Measurements from ENCODE around the gene SESTD1.
"Not testable (repeated sequence)": the region's sequence is repeated elsewhere in the genome, so short reads cannot be mapped to it uniquely, and the experiment has no call there.

Gene SESTD1

DNA sequence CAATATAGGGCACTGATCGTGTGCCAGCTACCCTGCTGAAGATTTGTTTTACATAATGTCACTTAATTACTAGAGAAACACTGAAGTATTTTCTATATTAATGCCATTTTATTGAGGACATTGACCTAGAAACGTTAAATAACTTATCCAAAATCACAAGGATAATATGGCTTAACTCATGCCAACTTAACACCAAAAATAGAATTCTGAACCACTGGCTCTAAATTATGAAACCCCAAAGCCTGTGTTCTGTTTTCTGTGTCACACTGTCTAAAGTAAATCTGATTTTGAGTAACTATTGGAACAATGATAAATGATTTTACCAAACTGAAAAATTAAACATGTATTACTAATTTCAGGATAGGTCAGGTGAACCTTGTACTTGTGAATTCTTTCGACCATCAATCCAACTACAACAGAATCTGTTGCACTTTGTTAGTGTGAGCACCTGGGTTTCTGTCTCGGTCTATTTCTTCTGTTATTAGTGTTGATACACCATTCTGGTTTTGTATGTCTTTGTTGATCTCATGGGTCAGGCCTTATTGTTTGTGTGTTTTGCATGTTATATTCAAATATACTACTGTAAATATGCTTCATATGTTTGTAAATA is 166.4 kb downstream of the SESTD1 start:
- no peak for DNase-seq

DNA sequence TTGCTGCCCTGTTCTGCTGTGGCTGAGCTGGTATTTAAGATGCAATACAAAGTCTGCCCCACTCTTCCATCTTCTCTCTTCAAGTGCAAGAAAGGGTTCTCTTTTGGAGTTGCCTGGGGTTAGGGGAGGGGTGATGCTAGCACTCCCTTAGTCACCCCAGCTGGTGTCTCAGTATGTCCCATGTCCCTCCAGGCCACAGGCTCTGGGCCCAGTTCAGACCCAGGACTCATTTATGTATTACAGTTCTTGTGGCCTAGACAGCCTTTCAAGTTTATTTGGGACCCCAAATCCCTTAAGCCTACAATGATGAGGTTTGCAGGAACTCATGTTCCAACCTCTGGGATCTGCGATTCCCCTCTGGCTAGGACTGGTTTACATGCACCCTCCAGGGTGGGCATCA is 167.5 kb downstream of the SESTD1 start:
- DNase-seq, result no peak

- no peak for DNase-seq
These were observed 168.5 kb downstream of the SESTD1 start for GRCh38 chr2:179096090-179096489.

GRCh38 chr2:179092912-179093311 is 171.7 kb downstream of the SESTD1 start:
- not testable (repeated sequence) for DNase-seq

- no peak for DNase-seq
These were observed 181.9 kb downstream of the SESTD1 start for GRCh38 chr2:179082697-179083096.

GRCh38 chr2:179081954-179082353 is 182.7 kb downstream of the SESTD1 start:
- DNase-seq, result no peak

GRCh38 chr2:179072527-179072926 is 192.1 kb downstream of the SESTD1 start:
- DNase-seq, result no peak

DNA sequence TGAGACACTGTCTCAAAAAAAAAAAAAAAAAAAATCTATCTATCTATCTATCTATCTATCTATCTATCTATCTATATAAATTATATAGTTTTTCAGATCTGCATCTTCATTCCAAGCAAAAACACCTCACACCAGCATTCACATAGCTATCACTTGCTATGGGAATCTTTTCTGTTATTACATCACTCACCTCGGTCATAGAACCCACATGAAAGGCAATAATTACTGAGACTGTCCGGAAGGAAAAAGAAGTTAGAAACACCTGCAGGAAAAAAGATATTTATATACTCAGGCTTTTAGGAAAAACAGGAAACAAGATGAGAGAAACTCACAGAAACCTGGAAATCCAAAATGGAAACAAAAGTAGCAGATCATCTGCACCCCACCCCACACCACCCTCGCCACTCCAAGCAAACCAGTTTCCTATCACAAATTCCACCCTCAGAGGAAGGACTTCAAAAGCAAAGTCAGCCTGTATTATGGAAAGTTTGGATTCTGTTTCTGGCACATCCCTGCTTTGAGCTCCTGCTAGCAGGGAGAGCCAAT is 192.7 kb downstream of the SESTD1 start:
- no peak for DNase-seq

DNA sequence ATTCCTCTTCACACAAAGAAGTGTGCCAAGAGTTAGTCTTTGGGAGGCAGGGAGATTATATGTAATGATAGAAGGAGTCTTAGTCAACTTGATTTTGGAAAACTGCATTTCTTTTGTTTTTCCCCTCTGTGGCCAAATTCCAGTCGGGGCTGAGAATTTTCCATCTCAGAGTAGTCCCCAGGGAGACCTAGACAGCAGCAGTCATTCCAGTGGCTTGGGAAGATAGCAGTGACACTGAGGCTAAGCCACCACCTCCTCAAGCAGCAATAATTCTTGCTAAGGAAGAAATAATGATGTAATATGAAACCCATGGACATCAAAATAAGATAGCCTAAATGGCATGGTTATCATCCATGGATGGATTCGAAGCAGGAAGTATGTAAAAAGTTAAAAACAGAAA is 193.7 kb downstream of the SESTD1 start:
- no peak for DNase-seq

DNA sequence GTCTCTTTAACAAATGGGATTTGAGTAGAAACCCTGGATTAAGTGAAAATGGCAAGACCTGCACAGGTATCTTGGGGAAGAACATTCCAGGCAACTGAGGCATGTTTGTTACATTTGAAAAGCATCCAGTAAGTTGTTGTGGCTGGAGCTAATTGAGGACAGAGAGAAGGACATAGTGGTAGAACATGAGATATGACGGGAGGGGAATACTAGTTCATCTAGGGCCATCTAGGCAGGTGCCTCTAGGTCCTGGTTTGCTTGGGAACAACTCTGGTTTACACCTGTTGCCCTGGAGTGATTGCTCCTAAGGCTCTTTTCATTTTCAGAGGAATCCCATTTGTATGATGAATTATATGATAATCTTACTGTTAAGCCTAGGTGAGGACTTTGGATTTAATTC is 194.9 kb downstream of the SESTD1 start:
- DNase-seq, result no peak

GRCh38 chr2:179068991-179069643 is 195.5 kb downstream of the SESTD1 start:
- no peak for DNase-seq

GRCh38 chr2:179059026-179059700 is 205.5 kb downstream of the SESTD1 start:
- no peak for DNase-seq

DNA sequence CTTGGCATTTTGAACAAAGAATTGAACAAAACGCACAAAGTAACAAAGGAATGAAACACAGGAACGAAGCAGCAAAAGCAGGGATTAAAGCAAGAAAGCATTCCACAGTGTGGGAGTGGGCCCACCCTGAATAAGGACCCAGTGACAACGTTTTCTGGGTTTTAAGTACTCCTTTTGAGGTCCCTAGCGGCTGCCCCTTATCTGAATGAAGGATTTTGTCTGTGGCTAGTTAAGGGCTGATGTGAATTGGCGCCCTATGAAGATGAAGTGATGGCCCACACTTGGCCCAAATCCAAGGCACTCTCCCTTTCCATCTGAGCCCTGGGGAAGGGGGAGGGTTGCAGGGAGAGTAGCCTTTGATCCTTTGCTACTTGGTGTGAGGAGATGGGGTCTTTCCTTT is 206.9 kb downstream of the SESTD1 start:
- DNase-seq, result no peak

- DNase-seq, result not testable (repeated sequence)
These were observed 211.1 kb downstream of the SESTD1 start for GRCh38 chr2:179053568-179053967.

Measured in NCI-H524 (cell line).